NCI-H82 treated with DMSO at 0.1 percent for 48 hours (cell line): Measurements from ENCODE around the gene KCTD12.
"Not testable (repeated sequence)": the region's sequence is repeated elsewhere in the genome, so short reads cannot be mapped to it uniquely, and the experiment has no call there.

Source experiments
- DNase-seq: peaks from one replicate; lab custom pipeline; 2025; ENCODE audit not compliant: unreplicated experiment; lab: John Stamatoyannopoulos, UW

The KCTD12 gene

GRCh38 chr13:76886292-76887075, at the start of gene KCTD12:
Gene KCTD12, minus strand, starts transcription at chr13:76886405. Its CDS starts 257 bp downstream, at chr13:76886148.
- peak; percentile 71 for DNase-seq

GRCh38 chr13:76934671-76935070, 48.5 kb upstream of the KCTD12 start:
- DNase-seq, result no peak

GRCh38 chr13:76932076-76932475, 45.9 kb upstream of the KCTD12 start:
- DNase-seq, result no peak

- DNase-seq, result no peak
These were observed 43.7 kb upstream of the KCTD12 start for GRCh38 chr13:76929851-76930374.

GRCh38 chr13:76929320-76929719, 43.1 kb upstream of the KCTD12 start:
- DNase-seq, result no peak

- DNase-seq, result no peak
These were observed 42.3 kb upstream of the KCTD12 start for GRCh38 chr13:76928456-76928855.

GRCh38 chr13:76927955-76928354, 41.8 kb upstream of the KCTD12 start:
- no peak for DNase-seq

GRCh38 chr13:76925115-76925514, 38.9 kb upstream of the KCTD12 start:
- no peak for DNase-seq

- no peak for DNase-seq
These were observed 35.3 kb upstream of the KCTD12 start for GRCh38 chr13:76921516-76921915.

GRCh38 chr13:76917755-76918481, 31.7 kb upstream of the KCTD12 start:
- DNase-seq, result not testable (repeated sequence)

GRCh38 chr13:76917095-76917494, 30.9 kb upstream of the KCTD12 start:
- DNase-seq, result no peak

- no peak for DNase-seq
These were observed 27.7 kb upstream of the KCTD12 start for GRCh38 chr13:76913898-76914297.

GRCh38 chr13:76912476-76912875, 26.3 kb upstream of the KCTD12 start:
- no peak for DNase-seq

- DNase-seq, result no peak
These were observed 18.3 kb upstream of the KCTD12 start for GRCh38 chr13:76904507-76904906.

- DNase-seq, result peak; percentile 63
These were observed 17.4 kb upstream of the KCTD12 start for GRCh38 chr13:76903544-76904162.

- DNase-seq, result not testable (repeated sequence)
These were observed 12.9 kb upstream of the KCTD12 start for GRCh38 chr13:76899066-76899465.

- DNase-seq, result not testable (repeated sequence)
These were observed 11.0 kb upstream of the KCTD12 start for GRCh38 chr13:76897171-76897570.

GRCh38 chr13:76894401-76895110, 8.4 kb upstream of the KCTD12 start:
- no peak for DNase-seq

- DNase-seq, result no peak
These were observed 6.3 kb upstream of the KCTD12 start for GRCh38 chr13:76892488-76892887.

GRCh38 chr13:76890021-76890420, 3.8 kb upstream of the KCTD12 start:
- no peak for DNase-seq

- no peak for DNase-seq
These were observed 3.0 kb upstream of the KCTD12 start for GRCh38 chr13:76889254-76889653.
